GM12865 (cell line): ENCODE measurements around the gene AP3S2.
"Not testable (repeated sequence)": the region's sequence is repeated elsewhere in the genome, so short reads cannot be mapped to it uniquely, and the experiment has no call there.

ENCODE experiments used
- DNase-seq: peaks from one replicate; pipeline ENCODE4 v3.0.0; 2010; ENCODE audit warnings: low read depth
- H3K4me3 ChIP-seq: 2 replicates; pipeline ENCODE4 v1.5.1; 2011; ENCODE audit warnings: mild to moderate bottlenecking, low read depth, low read length, control low read depth
- TF ChIP-seq, protein P1 (sequence below): IDR thresholded peaks from 2 replicates; pipeline ENCODE4 v1.5.1; 2011; ENCODE audit warnings: low read length, control low read depth, low read depth, inconsistent platforms; ENCODE audit not compliant: insufficient read depth; ENCODE audit errors: missing control alignments

Gene AP3S2

GRCh38 chr15:89870006-89870405, 23.8 kb downstream of the AP3S2 start:
- H3K4me3 ChIP-seq = no peak overlapping the region
- no peak for DNase-seq
- TF ChIP-seq, protein P1, sequence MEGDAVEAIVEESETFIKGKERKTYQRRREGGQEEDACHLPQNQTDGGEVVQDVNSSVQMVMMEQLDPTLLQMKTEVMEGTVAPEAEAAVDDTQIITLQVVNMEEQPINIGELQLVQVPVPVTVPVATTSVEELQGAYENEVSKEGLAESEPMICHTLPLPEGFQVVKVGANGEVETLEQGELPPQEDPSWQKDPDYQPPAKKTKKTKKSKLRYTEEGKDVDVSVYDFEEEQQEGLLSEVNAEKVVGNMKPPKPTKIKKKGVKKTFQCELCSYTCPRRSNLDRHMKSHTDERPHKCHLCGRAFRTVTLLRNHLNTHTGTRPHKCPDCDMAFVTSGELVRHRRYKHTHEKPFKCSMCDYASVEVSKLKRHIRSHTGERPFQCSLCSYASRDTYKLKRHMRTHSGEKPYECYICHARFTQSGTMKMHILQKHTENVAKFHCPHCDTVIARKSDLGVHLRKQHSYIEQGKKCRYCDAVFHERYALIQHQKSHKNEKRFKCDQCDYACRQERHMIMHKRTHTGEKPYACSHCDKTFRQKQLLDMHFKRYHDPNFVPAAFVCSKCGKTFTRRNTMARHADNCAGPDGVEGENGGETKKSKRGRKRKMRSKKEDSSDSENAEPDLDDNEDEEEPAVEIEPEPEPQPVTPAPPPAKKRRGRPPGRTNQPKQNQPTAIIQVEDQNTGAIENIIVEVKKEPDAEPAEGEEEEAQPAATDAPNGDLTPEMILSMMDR = no peak

DNA sequence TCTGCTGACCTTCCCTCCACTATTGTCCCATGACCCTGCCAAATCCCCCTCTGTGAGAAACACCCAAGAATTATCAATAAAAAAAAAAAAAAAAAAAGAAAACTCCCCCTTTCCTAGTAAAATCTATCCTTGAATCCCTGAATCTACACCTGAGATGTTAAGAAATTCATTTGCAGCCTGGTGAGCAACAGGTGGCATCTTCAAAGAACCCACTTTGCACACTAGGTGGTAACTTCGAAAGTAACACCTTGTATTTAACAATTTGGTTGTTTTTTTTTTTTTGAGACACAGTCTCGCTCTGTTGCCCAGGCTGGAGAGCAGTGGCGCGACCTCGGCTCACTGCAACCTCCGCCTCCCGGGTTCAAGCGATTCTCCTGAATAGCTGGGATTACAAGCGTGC, 24.3 kb downstream of the AP3S2 start:
- not testable (repeated sequence) for H3K4me3 ChIP-seq, DNase-seq

- TF ChIP-seq, protein P1 = no peak
- DNase-seq = no peak
- no peak overlapping the region for H3K4me3 ChIP-seq
These were observed 28.6 kb downstream of the AP3S2 start for GRCh38 chr15:89864958-89865739.

DNA sequence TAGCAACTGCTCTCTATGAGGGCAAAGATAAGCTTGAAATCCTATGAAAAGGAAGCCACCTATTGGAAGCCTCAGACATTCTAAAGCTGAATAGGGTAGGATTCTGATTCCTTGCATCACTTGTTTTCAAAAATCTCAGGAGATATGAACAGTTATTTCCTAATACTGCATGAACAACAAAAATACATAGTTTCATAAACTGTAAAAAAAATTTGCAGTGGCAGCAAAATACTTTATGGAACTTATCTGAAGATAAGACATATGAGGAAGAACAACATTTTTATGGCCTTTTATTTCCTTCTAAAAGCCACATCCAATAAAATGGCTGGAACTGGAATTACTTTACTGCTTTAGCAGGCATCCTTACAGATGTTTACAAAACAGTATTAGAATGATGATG, 29.9 kb downstream of the AP3S2 start:
- no peak overlapping the region for H3K4me3 ChIP-seq
- DNase-seq = no peak
- TF ChIP-seq, protein P1 = no peak

DNA sequence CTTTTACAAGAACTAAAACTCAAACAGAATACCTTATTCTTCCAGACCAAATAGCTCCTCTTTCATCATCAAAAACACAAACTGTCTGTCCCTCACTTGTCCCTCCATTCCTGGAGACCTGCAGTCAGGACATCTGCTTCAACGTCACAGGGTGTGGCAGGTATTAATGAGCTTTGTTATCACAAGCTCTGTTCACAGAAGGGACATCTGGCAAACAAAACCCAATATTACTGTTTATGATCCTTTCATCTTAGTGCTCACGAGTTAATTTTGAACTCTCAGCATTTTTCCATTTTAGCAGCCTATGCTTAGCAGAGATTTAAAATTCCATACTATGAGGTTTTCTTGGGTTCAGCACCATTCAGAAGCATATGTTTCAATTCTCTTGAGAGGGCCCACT, 32.9 kb downstream of the AP3S2 start:
- no peak overlapping the region for H3K4me3 ChIP-seq
- DNase-seq = no peak
- TF ChIP-seq, protein P1 = no peak

- H3K4me3 ChIP-seq = no peak overlapping the region
- no peak for DNase-seq
- TF ChIP-seq, protein P1 = no peak
These were observed 33.4 kb downstream of the AP3S2 start for GRCh38 chr15:89860431-89860830.

GRCh38 chr15:89858661-89859458, 34.9 kb downstream of the AP3S2 start:
- no peak for DNase-seq
- TF ChIP-seq, protein P1 = no peak
- no peak overlapping the region for H3K4me3 ChIP-seq
